Measurements from ENCODE around the gene WNK3. TPM values are rescaled to one million over a fixed set of nuclear protein-coding genes. Genes with fewer than 3 reads are reported as not detected.

WNK3 gene
- total RNA-seq: 62.3 TPM

DNA sequence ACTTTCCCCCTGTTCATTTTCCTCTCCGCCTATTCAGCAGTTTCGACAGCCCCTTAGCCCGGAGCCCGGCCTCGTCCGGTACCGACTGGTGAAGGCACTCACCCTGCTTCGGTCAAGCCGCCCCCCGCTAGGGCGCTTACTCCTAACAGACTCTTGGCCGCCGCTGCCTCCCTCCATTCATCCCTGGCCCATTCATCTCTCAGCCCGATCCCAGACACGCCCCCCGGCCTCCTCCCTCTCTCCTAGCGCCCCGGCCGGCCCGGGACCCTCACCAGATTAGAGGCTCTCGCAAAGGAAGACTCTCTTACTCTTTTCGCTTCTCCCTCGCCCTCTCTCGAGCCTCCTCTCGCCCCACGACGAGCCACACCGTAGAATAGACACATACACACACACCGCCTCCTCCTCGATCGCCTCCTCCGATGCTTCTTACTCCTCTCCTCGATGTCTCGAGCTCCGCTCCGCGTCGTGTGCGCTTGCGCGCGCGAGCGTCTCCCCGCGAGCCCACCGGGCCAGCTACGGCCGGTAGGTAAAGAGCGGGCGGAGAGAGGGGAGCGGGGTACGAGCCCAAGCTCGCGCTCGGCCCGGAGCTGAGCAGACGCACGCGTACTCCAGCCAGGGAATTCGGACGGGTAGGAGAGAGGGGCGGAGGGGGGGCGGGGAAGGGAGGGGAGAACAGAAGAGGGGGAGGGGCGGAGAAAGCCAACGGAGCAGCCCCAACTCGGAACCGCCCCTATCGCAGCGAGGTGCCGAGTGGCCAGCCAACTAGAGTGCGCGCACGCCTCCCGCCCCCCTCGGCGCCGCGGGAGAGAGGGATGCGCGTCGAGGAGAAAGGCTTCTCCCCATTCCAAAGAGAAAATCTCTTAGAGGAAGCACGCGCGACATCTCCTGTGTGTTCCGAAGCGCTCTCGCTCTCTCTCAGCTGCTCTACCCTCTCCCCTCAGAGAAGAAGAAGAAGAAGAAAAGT is at the start of gene WNK3:
Gene WNK3, minus strand, starts transcription at position 633 of the 964 bp plus-strand sequence.

GRCh38 chrX:54182864-54183613 is 174.8 kb downstream of the WNK3 start, which contains the start of gene FAM120C:
FAM120C (minus strand) TSS chrX:54183254; CDS start chrX:54183198, 56 bp downstream.

Small RNA genes lying within 50 kb of the gene (small RNA-seq; reads per million reads assigned to genes)
- gene AL589872.1 (not detected), gene RNU6-434P (not detected)

Other genes with a start within 250 kb of the WNK3 start
- 13.8 TPM for gene FAM120C, start 174.8 kb downstream of the WNK3 start, total RNA-seq
- 20.1 TPM for gene TSR2, start 82.4 kb upstream of the WNK3 start, total RNA-seq
- 17.5 TPM for gene FGD1, start 138.2 kb upstream of the WNK3 start, total RNA-seq
- gene GNL3L, start 172.2 kb upstream of the WNK3 start, total RNA-seq: 26.8 TPM